NK-92 treated with Interleukin-12 subunit alpha and Interleukin-12 subunit beta, amount 100 ng/mL, for 24 hours (cell line): Measurements from ENCODE around the gene MAEL.

ENCODE experiments used
- DNase-seq: peaks from one replicate; lab custom pipeline; 2025; lab: John Stamatoyannopoulos, UW

Gene MAEL

DNA sequence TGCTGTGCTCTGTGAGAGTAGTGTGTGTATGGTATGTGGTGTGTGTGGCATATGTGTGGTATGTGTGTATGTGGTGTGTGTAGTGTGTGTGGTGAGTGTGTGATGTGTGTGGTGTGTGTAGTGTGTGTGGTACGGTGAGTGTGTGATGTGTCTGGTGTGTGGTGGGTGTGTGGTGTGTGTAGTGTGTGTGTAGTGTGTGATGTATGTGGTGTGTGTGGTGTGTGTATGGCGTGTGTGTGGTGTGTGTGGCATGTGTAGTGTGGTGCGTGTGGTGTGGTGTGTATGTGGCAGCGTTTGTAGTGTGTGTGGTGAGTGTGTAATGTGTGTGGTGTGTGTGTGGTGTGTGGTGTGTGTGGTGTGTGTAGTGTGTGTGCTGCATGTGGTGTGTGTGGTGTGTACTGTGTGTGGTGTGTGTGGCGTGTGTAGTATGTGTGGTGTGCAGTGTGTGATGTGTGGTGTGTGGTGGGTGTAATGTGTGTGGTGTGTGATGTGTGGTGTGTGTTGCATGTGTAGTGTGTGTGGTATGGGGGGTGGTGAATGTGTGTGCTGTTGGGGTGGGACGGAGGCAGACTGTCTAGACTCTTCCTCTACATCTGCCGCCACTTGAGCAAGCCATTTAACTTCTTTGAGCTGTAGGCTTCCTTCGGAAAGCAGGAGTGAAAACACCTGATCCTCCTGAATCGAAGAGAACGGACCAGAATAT, 67.6 kb downstream of the MAEL start:
- no peak for DNase-seq

- DNase-seq, result no peak
Measured at GRCh38 chr1:167057241-167057688, 68.2 kb downstream of the MAEL start.

DNA sequence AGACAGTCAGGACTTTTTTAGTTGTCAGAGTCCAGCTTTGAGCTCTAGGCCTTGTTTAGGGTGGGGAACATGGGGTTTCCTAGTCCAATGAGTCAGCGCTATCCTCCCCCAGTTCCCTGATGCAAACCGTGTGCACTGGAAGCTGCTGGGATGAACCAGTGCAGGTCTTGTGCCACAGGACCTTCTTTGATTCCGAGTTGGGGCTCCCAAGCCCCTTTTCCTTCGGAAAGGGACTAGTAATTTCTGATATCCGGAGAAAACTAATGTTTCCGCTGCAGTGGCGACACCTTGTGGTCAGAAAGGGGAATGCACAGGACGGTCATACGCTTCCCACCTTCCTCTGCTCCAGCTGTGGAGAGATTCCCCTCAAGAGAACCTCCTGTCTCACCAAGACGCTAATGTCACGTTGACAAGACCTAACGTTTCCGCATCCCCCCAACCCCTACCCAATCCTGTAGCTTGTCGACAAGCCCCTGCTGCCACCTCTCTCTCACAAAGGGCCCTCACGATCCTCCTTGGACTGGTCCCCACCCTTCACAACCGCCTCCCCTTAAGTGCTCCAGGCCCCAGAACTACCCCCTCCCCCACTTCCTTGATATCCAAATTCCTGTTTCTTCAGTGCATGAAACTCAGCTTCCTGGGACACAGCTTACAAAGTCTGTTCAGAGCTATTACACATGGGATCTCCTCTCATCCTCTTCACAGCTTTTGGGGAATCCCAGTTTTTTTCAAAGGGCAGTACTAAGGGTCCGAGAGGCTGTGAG, 70.1 kb downstream of the MAEL start:
- DNase-seq, result peak; percentile 29

GRCh38 chr1:167059809-167060107, 70.7 kb downstream of the MAEL start:
- DNase-seq, result no peak

- DNase-seq, result no peak
Measured at GRCh38 chr1:167060141-167061072, 71.3 kb downstream of the MAEL start.

DNA sequence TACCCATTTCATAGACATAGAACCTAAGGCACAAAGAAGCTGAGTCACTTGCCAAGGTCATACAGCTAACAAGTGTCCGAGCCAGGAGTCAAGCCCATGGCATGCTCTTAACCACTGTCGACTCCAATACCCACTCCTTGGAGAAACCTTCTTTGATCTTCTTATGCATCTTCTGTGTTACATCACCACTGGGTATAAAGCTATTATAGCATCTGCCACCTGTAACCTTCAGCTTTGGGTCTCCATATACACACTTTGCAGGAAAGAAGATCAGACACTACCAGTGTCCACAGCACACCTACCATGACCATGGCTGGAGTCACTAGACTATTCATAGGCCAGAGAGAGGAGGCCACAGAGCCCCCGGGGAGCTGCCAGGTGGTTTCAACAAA, 72.0 kb downstream of the MAEL start:
- no peak for DNase-seq

DNA sequence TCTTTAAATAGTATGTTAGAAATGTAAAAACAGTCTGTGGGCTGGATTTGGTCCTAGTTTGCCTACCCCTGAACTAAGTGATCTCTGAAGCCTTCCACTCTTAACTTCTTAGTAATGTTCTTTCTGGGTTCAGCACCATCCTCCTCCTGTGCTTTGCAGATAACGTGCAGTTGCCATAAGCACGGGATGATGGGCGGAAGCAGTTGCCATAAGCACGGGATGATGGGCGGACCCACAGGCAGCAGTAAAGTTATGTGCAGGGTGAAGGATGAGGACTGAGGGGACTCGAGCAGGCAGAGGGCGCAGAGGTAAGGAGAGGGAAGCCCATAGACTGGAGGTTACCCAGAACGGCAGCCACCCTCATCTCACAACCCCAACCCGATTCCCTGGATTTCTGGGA, 75.5 kb downstream of the MAEL start:
- DNase-seq, result no peak

DNA sequence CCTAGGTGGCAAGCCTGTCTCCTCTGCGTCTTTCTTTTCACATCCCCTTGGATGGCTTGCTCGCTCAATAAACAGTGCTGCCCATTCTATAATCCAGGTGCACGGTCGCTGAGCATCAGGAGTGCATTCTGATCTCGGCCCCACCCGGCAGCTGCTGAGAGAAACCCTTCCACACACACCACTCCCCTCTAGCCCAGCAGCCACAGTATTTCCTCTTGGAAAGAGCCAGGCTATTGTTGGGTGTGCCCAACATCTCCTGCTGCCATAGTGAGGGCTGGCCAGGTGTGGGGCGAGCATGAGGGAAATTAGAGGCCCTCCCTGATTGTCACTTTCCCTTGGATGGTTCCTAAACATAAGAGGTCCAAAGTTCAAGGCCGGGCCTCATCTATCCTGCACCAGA, 76.4 kb downstream of the MAEL start:
- no peak for DNase-seq

DNA sequence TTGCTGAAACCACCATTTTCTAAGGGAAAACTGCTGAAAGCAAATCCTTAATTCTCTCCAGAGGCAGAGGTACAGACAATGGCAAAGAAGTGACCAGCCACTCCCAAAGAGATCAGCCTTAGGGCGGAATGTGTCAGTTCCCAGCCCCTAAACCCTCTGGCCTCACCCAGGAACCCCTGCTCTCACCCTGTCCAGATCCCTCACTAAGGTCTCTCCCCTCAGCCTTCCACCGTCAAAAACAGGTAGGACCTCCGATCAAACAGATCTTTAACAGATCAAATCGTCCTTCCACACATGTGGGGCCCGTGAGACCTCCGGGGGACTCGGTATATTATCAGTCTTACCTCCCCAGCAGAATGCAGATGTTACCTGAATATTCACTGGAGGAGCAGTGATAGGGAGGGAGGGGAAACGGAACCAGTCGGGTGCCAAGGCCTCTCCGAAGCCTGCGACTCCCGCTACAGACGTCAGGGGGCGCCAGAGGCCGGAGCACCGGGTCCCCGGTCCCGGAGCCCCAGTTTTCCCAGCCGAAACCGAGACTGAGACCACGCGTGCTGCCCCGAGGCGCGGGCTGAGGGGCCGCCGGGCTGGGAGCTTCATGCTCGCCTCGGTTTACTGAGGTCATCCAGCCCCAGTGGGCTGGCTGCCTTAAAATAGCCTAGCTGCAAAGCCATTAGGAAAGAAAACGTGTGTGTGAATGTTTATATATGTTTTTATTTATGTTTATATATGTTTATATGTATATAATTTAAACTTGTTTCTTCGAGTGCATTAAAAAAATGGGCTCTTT, 77.4 kb downstream of the MAEL start:
- peak; percentile 63 for DNase-seq

GRCh38 chr1:167067904-167068303, 78.8 kb downstream of the MAEL start:
- no peak for DNase-seq

- no peak for DNase-seq
Measured at GRCh38 chr1:167068761-167069160, 79.7 kb downstream of the MAEL start.

DNA sequence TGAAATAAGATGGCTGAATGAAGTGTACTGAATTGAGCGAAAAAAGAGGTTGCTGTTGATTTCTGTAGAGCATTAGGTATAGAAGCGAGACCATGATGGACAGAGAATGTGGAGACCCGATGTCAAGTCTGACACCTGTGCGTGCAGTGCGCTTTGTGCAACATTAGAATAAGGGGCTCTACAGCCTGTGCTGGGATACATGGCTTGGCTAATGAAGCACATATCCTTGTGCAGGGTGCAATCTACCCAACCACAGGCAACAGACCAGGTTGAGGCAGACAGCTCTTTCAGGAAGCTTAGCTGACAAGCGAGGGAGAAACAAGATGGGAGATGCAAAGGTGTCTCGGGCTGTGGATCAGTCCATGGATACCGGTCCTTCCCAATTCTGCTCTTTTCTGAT, 82.2 kb downstream of the MAEL start:
- no peak for DNase-seq
